ENCODE results near the gene NAA40.

The NAA40 gene

GRCh38 chr11:63909591-63910506 is 29.0 kb upstream of the NAA40 start:
- Histone ChIP-seq H3K4ac (ENCODE audit: low read depth, low read length) (no peak overlapping the region), H2AK5ac (ENCODE audit: low read length) (no peak overlapping the region), H4K8ac (ENCODE audit: low read depth, low read length) (no peak overlapping the region), H3K79me2 (ENCODE audit: control insufficient read depth, insufficient read depth, low read length, poor library complexity) (no peaks in the 10 kb centered on the region), H3K79me1 (ENCODE audit: low read length) (no peaks in the 10 kb centered on the region), H3K27me3 (ENCODE audit: insufficient read depth, low read length) (no peaks in the 10 kb centered on the region), H3K9ac (ENCODE audit: low read length) (no peak overlapping the region), H2AFZ (ENCODE audit: insufficient read depth, low read length, poor library complexity) (no peak overlapping the region), H3K27ac (ENCODE audit: low read depth, low read length) (no peak overlapping the region), H3K4me2 (ENCODE audit: low read length) (no peak overlapping the region), H4K12ac (ENCODE audit: low read depth, low read length) (no peak overlapping the region), H3K36me3 (ENCODE audit: control insufficient read depth in 1 of 2, insufficient read depth in 2 of 2, low read length in 2 of 2) (peaks cover 67 to 68% of the 10 kb centered on the region in 2 experiments), H3K14ac (ENCODE audit: low read length) (no peak overlapping the region), H3K18ac (ENCODE audit: low read length) (no peak overlapping the region), H3K4me1 (ENCODE audit: control insufficient read depth in 1 of 2, insufficient read depth in 2 of 2, low read length in 2 of 2) (peaks cover 12 to 16% of the 10 kb centered on the region in 2 experiments), H3K23ac (ENCODE audit: low read length) (no peak overlapping the region), H3K4me3 (ENCODE audit: low read depth, low read length) (no peak overlapping the region), H3K9me3 (ENCODE audit: insufficient read depth, low read depth, low read length) (no peaks in the 10 kb centered on the region), H2BK12ac (ENCODE audit: low read length) (no peak overlapping the region), H2BK120ac (ENCODE audit: insufficient read depth, low read length, poor library complexity) (no peak overlapping the region), H2BK5ac (ENCODE audit: low read depth, low read length, poor library complexity) (no peak overlapping the region), H4K91ac (ENCODE audit: low read depth, low read length) (peak overlapping the region; percentile 16)
- DNase-seq = no peak
- no CpG with 5 or more reads among the region's 24 CpGs for WGBS (ENCODE audit: extremely low coverage, insufficient coverage, insufficient read length)

GRCh38 chr11:63910675-63911074 is 28.1 kb upstream of the NAA40 start:
- Histone ChIP-seq H3K23ac (ENCODE audit: low read length) (no peak overlapping the region), H3K27me3 (ENCODE audit: insufficient read depth, low read length) (no peaks in the 10 kb centered on the region), H3K4ac (ENCODE audit: low read depth, low read length) (no peak overlapping the region), H2BK12ac (ENCODE audit: low read length) (no peak overlapping the region), H3K9ac (ENCODE audit: low read length) (no peak overlapping the region), H3K18ac (ENCODE audit: low read length) (no peak overlapping the region), H3K14ac (ENCODE audit: low read length) (no peak overlapping the region), H3K36me3 (ENCODE audit: control insufficient read depth in 1 of 2, insufficient read depth in 2 of 2, low read length in 2 of 2) (peaks cover 62 to 63% of the 10 kb centered on the region in 2 experiments), H3K4me3 (ENCODE audit: low read depth, low read length) (no peak overlapping the region), H2AK5ac (ENCODE audit: low read length) (no peak overlapping the region), H3K9me3 (ENCODE audit: insufficient read depth, low read depth, low read length) (no peaks in the 10 kb centered on the region), H2AFZ (ENCODE audit: insufficient read depth, low read length, poor library complexity) (no peak overlapping the region), H3K27ac (ENCODE audit: low read depth, low read length) (peak overlapping the region; percentile 28), H4K91ac (ENCODE audit: low read depth, low read length) (no peak overlapping the region), H3K4me1 (ENCODE audit: control insufficient read depth in 1 of 2, insufficient read depth in 2 of 2, low read length in 2 of 2) (peaks cover 18 to 22% of the 10 kb centered on the region in 2 experiments), H4K8ac (ENCODE audit: low read depth, low read length) (no peak overlapping the region), H3K79me2 (ENCODE audit: control insufficient read depth, insufficient read depth, low read length, poor library complexity) (no peaks in the 10 kb centered on the region), H2BK5ac (ENCODE audit: low read depth, low read length, poor library complexity) (no peak overlapping the region), H3K79me1 (ENCODE audit: low read length) (no peaks in the 10 kb centered on the region), H2BK120ac (ENCODE audit: insufficient read depth, low read length, poor library complexity) (no peak overlapping the region), H3K4me2 (ENCODE audit: low read length) (no peak overlapping the region), H4K12ac (ENCODE audit: low read depth, low read length) (no peak overlapping the region)
- no peak for DNase-seq
- WGBS (ENCODE audit: extremely low coverage, insufficient coverage, insufficient read length) = no CpG with 5 or more reads among the region's 9 CpGs

GRCh38 chr11:63911440-63911839 is 27.4 kb upstream of the NAA40 start:
- Histone ChIP-seq H4K8ac (ENCODE audit: low read depth, low read length) (no peak overlapping the region), H4K91ac (ENCODE audit: low read depth, low read length) (no peak overlapping the region), H3K4ac (ENCODE audit: low read depth, low read length) (no peak overlapping the region), H3K27ac (ENCODE audit: low read depth, low read length) (peak overlapping the region; percentile 3), H3K23ac (ENCODE audit: low read length) (no peak overlapping the region), H3K4me1 (ENCODE audit: control insufficient read depth in 1 of 2, insufficient read depth in 2 of 2, low read length in 2 of 2) (peaks cover 20 to 26% of the 10 kb centered on the region in 2 experiments), H3K9ac (ENCODE audit: low read length) (no peak overlapping the region), H3K4me3 (ENCODE audit: low read depth, low read length) (no peak overlapping the region), H3K14ac (ENCODE audit: low read length) (no peak overlapping the region), H2AFZ (ENCODE audit: insufficient read depth, low read length, poor library complexity) (no peak overlapping the region), H3K9me3 (ENCODE audit: insufficient read depth, low read depth, low read length) (no peaks in the 10 kb centered on the region), H3K79me2 (ENCODE audit: control insufficient read depth, insufficient read depth, low read length, poor library complexity) (peaks cover under 1% of the 10 kb centered on the region), H2BK12ac (ENCODE audit: low read length) (no peak overlapping the region), H3K79me1 (ENCODE audit: low read length) (peaks cover under 1% of the 10 kb centered on the region), H2AK5ac (ENCODE audit: low read length) (no peak overlapping the region), H3K36me3 (ENCODE audit: control insufficient read depth in 1 of 2, insufficient read depth in 2 of 2, low read length in 2 of 2) (peaks cover 56 to 58% of the 10 kb centered on the region in 2 experiments), H2BK120ac (ENCODE audit: insufficient read depth, low read length, poor library complexity) (no peak overlapping the region), H2BK5ac (ENCODE audit: low read depth, low read length, poor library complexity) (no peak overlapping the region), H3K18ac (ENCODE audit: low read length) (no peak overlapping the region), H3K4me2 (ENCODE audit: low read length) (peak overlapping the region; percentile 8), H3K27me3 (ENCODE audit: insufficient read depth, low read length) (no peaks in the 10 kb centered on the region), H4K12ac (ENCODE audit: low read depth, low read length) (no peak overlapping the region)
- DNase-seq = peak; percentile 12 to 34
- WGBS (ENCODE audit: extremely low coverage, insufficient coverage, insufficient read length) = no CpG with 5 or more reads among the region's 8 CpGs

GRCh38 chr11:63911876-63912275 is 26.9 kb upstream of the NAA40 start:
- Histone ChIP-seq H3K4me1 (ENCODE audit: control insufficient read depth in 1 of 2, insufficient read depth in 2 of 2, low read length in 2 of 2) (peaks cover 22 to 26% of the 10 kb centered on the region in 2 experiments), H3K14ac (ENCODE audit: low read length) (no peak overlapping the region), H3K9me3 (ENCODE audit: insufficient read depth, low read depth, low read length) (no peaks in the 10 kb centered on the region), H3K79me1 (ENCODE audit: low read length) (peaks cover 3% of the 10 kb centered on the region), H3K4ac (ENCODE audit: low read depth, low read length) (no peak overlapping the region), H3K23ac (ENCODE audit: low read length) (no peak overlapping the region), H2BK12ac (ENCODE audit: low read length) (no peak overlapping the region), H3K27ac (ENCODE audit: low read depth, low read length) (no peak overlapping the region), H3K4me2 (ENCODE audit: low read length) (no peak overlapping the region), H2BK120ac (ENCODE audit: insufficient read depth, low read length, poor library complexity) (no peak overlapping the region), H3K79me2 (ENCODE audit: control insufficient read depth, insufficient read depth, low read length, poor library complexity) (peaks cover 3% of the 10 kb centered on the region), H3K18ac (ENCODE audit: low read length) (no peak overlapping the region), H2BK5ac (ENCODE audit: low read depth, low read length, poor library complexity) (no peak overlapping the region), H2AK5ac (ENCODE audit: low read length) (no peak overlapping the region), H3K4me3 (ENCODE audit: low read depth, low read length) (no peak overlapping the region), H3K27me3 (ENCODE audit: insufficient read depth, low read length) (no peaks in the 10 kb centered on the region), H3K36me3 (ENCODE audit: control insufficient read depth in 1 of 2, insufficient read depth in 2 of 2, low read length in 2 of 2) (peaks cover 55 to 56% of the 10 kb centered on the region in 2 experiments), H4K12ac (ENCODE audit: low read depth, low read length) (no peak overlapping the region), H2AFZ (ENCODE audit: insufficient read depth, low read length, poor library complexity) (no peak overlapping the region), H4K91ac (ENCODE audit: low read depth, low read length) (no peak overlapping the region), H3K9ac (ENCODE audit: low read length) (no peak overlapping the region), H4K8ac (ENCODE audit: low read depth, low read length) (no peak overlapping the region)
- no peak for DNase-seq
- WGBS (ENCODE audit: extremely low coverage, insufficient coverage, insufficient read length) = no CpG with 5 or more reads among the region's 22 CpGs

Measured in trophoblast cell (in vitro differentiated cells and primary cell).